NCI-H460 (cell line): ENCODE measurements around the gene PAPPA. TPM values are rescaled to one million over a fixed set of nuclear protein-coding genes. Genes with fewer than 3 reads are reported as not detected.

ENCODE experiments used
- DNase-seq: peaks from one replicate; pipeline ENCODE4 v3.0.0-alpha.2; 2016; ENCODE audit warnings: low read depth; ENCODE audit errors: extremely low read depth
- total RNA-seq: library from RNA; depleted of rRNA; stranded (reverse); fragments of >200 nt; shearing (Covaris generic); gene quantifications from 2 replicates; pipeline ENCODE4 v1.2.3, GENCODE V29; 2014

PAPPA gene
- total RNA-seq, 1 experiment from 2014 or later = 43.5 TPM

- no peak for DNase-seq
Measured at GRCh38 chr9:116151199-116151598, 2.4 kb upstream of the PAPPA start.

- peak; percentile 48 for DNase-seq
Measured at GRCh38 chr9:116151966-116152381, 1.6 kb upstream of the PAPPA start.

GRCh38 chr9:116152390-116152789 lies 1.2 kb upstream of the PAPPA start:
- peak; percentile 39 for DNase-seq

- DNase-seq = peak; percentile 80
Measured at GRCh38 chr9:116152941-116153764, 438 bp upstream of the PAPPA start.

- DNase-seq = no peak
Measured at GRCh38 chr9:116154334-116154975, 864 bp downstream of the PAPPA start.

- DNase-seq = no peak
Measured at GRCh38 chr9:116154976-116155697, 1.5 kb downstream of the PAPPA start.

GRCh38 chr9:116155698-116156039 lies 2.1 kb downstream of the PAPPA start:
- no peak for DNase-seq

- peak; percentile 86 for DNase-seq
Measured at GRCh38 chr9:116156621-116157314, 3.2 kb downstream of the PAPPA start.

GRCh38 chr9:116157436-116158138 lies 4.0 kb downstream of the PAPPA start:
- no peak for DNase-seq

- no peak for DNase-seq
Measured at GRCh38 chr9:116160676-116161571, 7.3 kb downstream of the PAPPA start.

GRCh38 chr9:116162241-116162781 lies 8.7 kb downstream of the PAPPA start:
- DNase-seq = no peak

GRCh38 chr9:116163293-116164055 lies 9.9 kb downstream of the PAPPA start:
- DNase-seq = no peak

- no peak for DNase-seq
Measured at GRCh38 chr9:116165912-116166311, 12.3 kb downstream of the PAPPA start.

GRCh38 chr9:116166713-116167112 lies 13.1 kb downstream of the PAPPA start:
- DNase-seq = no peak

GRCh38 chr9:116168231-116168630 lies 14.6 kb downstream of the PAPPA start:
- no peak for DNase-seq

GRCh38 chr9:116172216-116172615 lies 18.6 kb downstream of the PAPPA start:
- no peak for DNase-seq

GRCh38 chr9:116174347-116174746 lies 20.8 kb downstream of the PAPPA start:
- DNase-seq = no peak

- DNase-seq = no peak
Measured at GRCh38 chr9:116175614-116176013, 22.0 kb downstream of the PAPPA start.
